Activated CD4-positive, alpha-beta memory T cell treated with anti-CD3 and anti-CD28 coated beads for 36 hours (primary cell): ENCODE data around the gene TMEM109. TPM values are rescaled to one million over a fixed set of nuclear protein-coding genes. Genes with fewer than 3 reads are reported as not detected.

Experiments used
- CTCF ChIA-PET: fragments of 350-600 bp; sonication (Branson Sonifier 250); formaldehyde crosslinking; loops from one replicate; lab custom pipeline; 2021; ENCODE audit warnings: antibody characterized with exemption, inconsistent platforms; lab: Charles Lee
- POLR2A ChIA-PET: fragments of 350-600 bp; sonication (Branson Sonifier 250); formaldehyde crosslinking; loops from one replicate; lab custom pipeline; 2021; ENCODE audit warnings: antibody characterized with exemption; lab: Charles Lee
- DNase-seq: peaks from one replicate; pipeline ENCODE4 v3.0.0-alpha.2; 2020
- H3K27ac Mint-ChIP-seq: one replicate; pipeline ENCODE4 v1.8.0; 2021; ENCODE audit warnings: mixed read lengths
- H3K27me3 Mint-ChIP-seq: one replicate; pipeline ENCODE4 v1.8.0; 2021; ENCODE audit warnings: mixed read lengths
- H3K36me3 Mint-ChIP-seq: one replicate; pipeline ENCODE4 v1.8.0; 2021; ENCODE audit warnings: mixed read lengths
- H3K4me1 Mint-ChIP-seq: one replicate; pipeline ENCODE4 v1.8.0; 2021; ENCODE audit warnings: low read depth, mixed read lengths
- H3K4me3 Mint-ChIP-seq: one replicate; pipeline ENCODE4 v1.8.0; 2021; ENCODE audit warnings: mild to moderate bottlenecking, mixed read lengths
- H3K9me3 Mint-ChIP-seq: one replicate; pipeline ENCODE4 v1.8.0; 2021; ENCODE audit warnings: mixed read lengths
- intact Hi-C: fragments of 100-400 bp; cut with micrococcal nuclease; formaldehyde crosslinking; loops from one replicate; pipeline ENCODE4 v1.15.1; 2023
- total RNA-seq, 2 experiments: library from RNA; stranded (reverse); gene quantifications; one replicate each; pipeline ENCODE4 v1.2.3, GENCODE V29; 2021

Gene TMEM109
- total RNA-seq, 2 experiments from 2014 or later: 101 to 106 TPM

DNA sequence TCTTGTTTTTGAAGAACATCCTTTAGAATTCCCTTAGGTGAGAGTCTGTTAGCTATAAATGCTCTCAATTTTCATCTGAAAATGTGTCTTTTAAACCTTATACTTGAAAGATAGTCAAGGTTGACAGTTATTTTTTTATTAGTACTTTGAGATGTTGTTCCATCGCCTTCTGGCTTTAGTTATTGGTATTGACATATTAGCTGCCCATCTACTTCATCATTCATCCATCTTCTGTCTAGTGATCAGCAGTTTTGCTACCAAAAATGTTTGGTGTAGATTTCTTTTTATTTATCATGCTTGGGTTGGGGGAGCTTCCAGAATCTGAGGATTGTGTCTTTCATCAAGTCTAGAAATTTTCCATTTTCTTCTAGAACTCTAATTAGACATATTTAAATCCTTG, 54.3 kb downstream of the TMEM109 start:
- CTCF ChIA-PET: interaction anchor here (0.9 to 3.2 kb wide), 3 partner anchors 74 to 160 kb away, joined by 3 to 40 read pairs (median 12); no protein-coding TSS in a partner anchor
- intact Hi-C loops: no loop called here
- Mint-ChIP-seq H3K4me3 (no peak overlapping the region), H3K27me3 (no peaks in the 10 kb centered on the region), H3K27ac (no peak overlapping the region), H3K4me1 (peaks cover 15% of the 10 kb centered on the region), H3K36me3 (peaks cover 15% of the 10 kb centered on the region), H3K9me3 (peaks cover 6% of the 10 kb centered on the region)
- DNase-seq: no peak
- POLR2A ChIA-PET: no interaction called here

DNA sequence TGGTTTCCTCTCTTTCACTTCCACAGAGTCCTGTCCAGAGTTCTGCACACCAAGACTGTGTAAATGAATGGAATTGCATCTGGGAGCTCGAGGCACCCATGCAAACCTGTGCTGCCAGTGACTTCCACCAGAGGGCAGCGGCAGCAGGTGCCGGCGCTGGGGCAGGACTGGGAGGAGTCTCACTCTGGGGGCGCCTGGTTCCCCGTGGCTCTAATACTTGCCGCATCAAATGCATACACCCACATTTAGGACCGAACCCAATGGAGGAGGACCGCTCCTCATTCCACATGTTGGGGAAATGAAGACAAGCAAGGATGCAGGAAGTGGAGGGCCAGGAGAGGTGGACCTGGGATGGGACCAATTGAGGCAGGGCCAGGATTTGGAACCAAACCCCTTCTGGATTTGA, 56.4 kb downstream of the TMEM109 start:
- intact Hi-C loops: loop anchor here (1.0 to 2.0 kb wide), 6 partner anchors 34 to 217 kb away; no protein-coding TSS in a partner anchor
- Mint-ChIP-seq H3K27ac (peak overlapping the region; percentile 99), H3K36me3 (peaks cover 35% of the 10 kb centered on the region), H3K9me3 (peaks cover 6% of the 10 kb centered on the region), H3K27me3 (no peaks in the 10 kb centered on the region), H3K4me1 (peaks cover 15% of the 10 kb centered on the region), H3K4me3 (peak overlapping the region; percentile 95)
- CTCF ChIA-PET: interaction anchor here (0.6 to 3.8 kb wide), 34 partner anchors 11 to 224 kb away, joined by 3 to 49 read pairs (median 4); no protein-coding TSS in a partner anchor
- POLR2A ChIA-PET: interaction anchor here (0.8 to 1.0 kb wide), 2 partner anchors 36 to 159 kb away, joined by 3 to 4 read pairs; no protein-coding TSS in a partner anchor
- DNase-seq: peak; percentile 89

DNA sequence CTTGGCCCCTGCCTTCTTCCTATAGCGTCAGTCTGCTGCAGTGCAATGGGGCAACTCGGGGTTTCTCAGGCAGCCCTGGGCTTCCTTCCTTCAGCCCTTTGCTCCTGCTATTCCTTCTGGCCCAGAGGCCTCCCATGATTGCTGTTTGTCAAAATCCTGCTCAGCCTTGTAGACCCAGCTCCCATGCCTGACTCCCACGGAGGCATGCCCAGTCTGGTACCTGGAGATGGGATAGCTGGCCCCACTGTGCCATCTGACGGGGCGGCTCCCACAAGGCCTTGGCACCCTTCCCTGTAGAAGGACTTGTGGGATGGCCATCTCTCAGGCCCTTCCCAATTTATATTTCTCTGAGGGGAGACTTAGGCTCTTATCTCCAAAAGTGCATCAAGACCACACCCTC, 56.9 kb downstream of the TMEM109 start:
- Mint-ChIP-seq H3K9me3 (peaks cover 6% of the 10 kb centered on the region), H3K27me3 (no peaks in the 10 kb centered on the region), H3K4me1 (peaks cover 15% of the 10 kb centered on the region), H3K27ac (peak overlapping the region; percentile 99), H3K36me3 (peaks cover 37% of the 10 kb centered on the region), H3K4me3 (peak overlapping the region; percentile 95)
- CTCF ChIA-PET: interaction anchor here (0.6 to 3.8 kb wide), 20 partner anchors 16 to 460 kb away, joined by 3 to 49 read pairs (median 6); no protein-coding TSS in a partner anchor
- no peak for DNase-seq
- intact Hi-C loops: loop anchor here (1.0 to 2.0 kb wide), 6 partner anchors 33 to 216 kb away; no protein-coding TSS in a partner anchor
- POLR2A ChIA-PET: interaction anchor here (0.8 to 2.0 kb wide), 6 partner anchors 31 to 158 kb away, joined by 3 to 18 read pairs (median 4); no protein-coding TSS in a partner anchor

DNA sequence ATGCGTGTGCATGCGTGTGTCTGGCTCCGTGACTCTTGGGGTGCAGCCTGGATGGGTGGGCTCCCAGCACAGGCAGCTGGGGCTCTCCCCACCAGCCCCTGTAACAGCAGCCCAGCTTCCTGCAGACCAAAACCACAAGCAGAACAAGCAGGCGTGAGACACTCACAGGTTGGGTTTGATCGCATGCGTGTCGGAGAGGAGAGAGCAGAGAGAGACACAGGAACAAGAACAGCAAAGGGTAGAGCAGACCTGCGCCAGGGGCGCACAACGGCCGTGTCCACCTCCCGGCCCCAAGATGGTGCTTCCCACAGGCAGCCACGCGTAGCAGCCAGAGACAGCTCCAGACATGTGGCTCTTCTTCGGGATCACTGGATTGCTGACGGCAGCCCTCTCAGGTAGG, 57.6 kb downstream of the TMEM109 start, which contains the start of gene CD6:
CD6 (plus strand) TSS at position 161 of the 400 bp plus-strand sequence; CDS start at position 347, 186 bp downstream.
- Mint-ChIP-seq H3K9me3 (peaks cover 6% of the 10 kb centered on the region), H3K4me1 (peaks cover 20% of the 10 kb centered on the region), H3K4me3 (peak within 1 kb of the TSS; percentile 95), H3K27ac (peak within 1 kb of the TSS; percentile 99), H3K27me3 (no peaks in the 10 kb centered on the region), H3K36me3 (peaks cover 43% of the 10 kb centered on the region)
- intact Hi-C loops: loop anchor here (2.0 kb wide), 3 partner anchors 51 to 111 kb away; no protein-coding TSS in a partner anchor
- peak; percentile 82 for DNase-seq
- ChIA-PET CTCF (interaction anchor here (0.6 to 3.8 kb wide), 14 partner anchors 17 to 217 kb away, joined by 3 to 49 read pairs (median 4); no protein-coding TSS in a partner anchor), POLR2A (interaction anchor here (1.0 to 2.0 kb wide), 5 partner anchors 31 to 95 kb away, joined by 3 to 18 read pairs (median 4); no protein-coding TSS in a partner anchor)

DNA sequence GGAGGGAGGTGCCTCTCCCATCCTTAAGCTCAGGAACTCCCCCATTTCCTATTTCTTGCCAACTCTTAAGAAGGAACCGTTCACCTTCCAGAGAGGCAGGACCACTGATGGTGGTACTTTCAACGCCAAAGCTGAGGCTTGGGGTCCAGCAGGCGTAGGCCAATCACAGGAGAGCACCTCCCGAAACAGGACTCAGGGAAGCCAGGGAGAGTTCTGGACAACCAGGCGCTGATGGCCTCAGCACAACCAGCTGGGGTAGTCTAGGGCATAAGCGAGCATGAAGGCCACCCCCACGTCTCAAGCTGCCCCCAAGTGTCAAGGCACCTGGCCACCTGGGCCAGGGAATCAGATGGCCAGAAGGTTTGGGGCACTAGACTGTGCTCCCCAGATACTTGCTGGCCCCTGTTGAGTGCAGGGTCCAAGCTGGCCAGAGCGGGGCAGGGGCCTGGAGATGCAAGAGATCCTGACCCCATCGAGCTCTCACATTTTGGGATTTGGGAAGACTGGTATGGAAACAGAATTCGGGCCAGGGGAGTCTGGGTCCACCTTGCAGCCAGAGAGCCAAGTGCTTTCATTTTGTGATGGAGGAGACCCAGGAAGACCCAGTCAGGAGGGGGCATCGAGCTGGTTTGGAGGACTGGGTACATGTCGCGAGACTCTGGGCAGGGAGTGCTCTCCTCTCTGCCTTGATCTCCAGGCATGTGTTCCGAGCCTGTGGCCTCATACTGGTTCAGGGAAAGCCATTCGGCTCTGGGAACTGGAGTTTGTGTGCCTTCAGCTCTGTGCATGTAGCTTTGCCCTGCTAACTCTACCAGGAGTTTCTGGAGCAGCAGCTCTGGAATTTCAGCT, 58.4 kb downstream of the TMEM109 start:
- Mint-ChIP-seq H3K27me3 (no peaks in the 10 kb centered on the region), H3K27ac (peak overlapping the region; percentile 99), H3K9me3 (peaks cover 6% of the 10 kb centered on the region), H3K4me3 (peak overlapping the region; percentile 95), H3K4me1 (peaks cover 28% of the 10 kb centered on the region), H3K36me3 (peaks cover 51% of the 10 kb centered on the region)
- ChIA-PET CTCF (interaction anchor here (0.6 to 3.8 kb wide), 10 partner anchors 25 to 216 kb away, joined by 3 to 49 read pairs (median 4); no protein-coding TSS in a partner anchor), POLR2A (interaction anchor here (0.9 to 2.0 kb wide), 5 partner anchors 44 to 476 kb away, joined by 3 to 18 read pairs (median 4); no protein-coding TSS in a partner anchor)
- peak; percentile 60 for DNase-seq
- intact Hi-C loops: no loop called here

Other genes starting within 250 kb of the TMEM109 start
- gene MS4A8, start 214.5 kb upstream of the TMEM109 start, total RNA-seq: not detected
- not detected for gene MS4A18, start 189.4 kb upstream of the TMEM109 start, total RNA-seq
- not detected for gene MS4A15, start 157.3 kb upstream of the TMEM109 start, total RNA-seq
- not detected for gene MS4A10, start 128.8 kb upstream of the TMEM109 start, total RNA-seq
- 10 to 100 TPM; 40.6 to 42.1 TPM for gene CCDC86, start 72.0 kb upstream of the TMEM109 start, total RNA-seq
- gene PTGDR2, start 58.2 kb upstream of the TMEM109 start, total RNA-seq: under 1 TPM; 0.33 to 0.36 TPM
- gene ZP1, start 46.6 kb upstream of the TMEM109 start, total RNA-seq: not detected
- 100 to 1,000 TPM; 127 to 139 TPM for gene PRPF19, start 7.6 kb upstream of the TMEM109 start, total RNA-seq
- gene TMEM132A, start 10.3 kb downstream of the TMEM109 start, total RNA-seq: 1 to 10 TPM; 3.3 to 5.7 TPM
- 1 to 10 TPM; 1.3 to 1.8 TPM for gene SLC15A3, start 38.0 kb downstream of the TMEM109 start, total RNA-seq
- gene CD6, start 57.5 kb downstream of the TMEM109 start, total RNA-seq: 100 to 1,000 TPM; 271 to 279 TPM
- gene CD5, start 188.3 kb downstream of the TMEM109 start, total RNA-seq: 100 to 1,000 TPM; 302 to 306 TPM
- gene VPS37C, start 247.3 kb downstream of the TMEM109 start, total RNA-seq: 1 to 10 TPM; 9.0 TPM